Ovary (tissue), 3 donors: ENCODE measurements around the gene RECQL.
"Not testable (repeated sequence)": the region's sequence is repeated elsewhere in the genome, so short reads cannot be mapped to it uniquely, and the experiment has no call there.

Experiments
- EP300 ChIP-seq: sonication (generic); formaldehyde crosslinking; IDR thresholded peaks from one replicate; pipeline ENCODE4 v1.6.1; 2017; ENCODE audit warnings: antibody characterized with exemption
- TF ChIP-seq, protein P1 (sequence below), 3 donors: fragments of 450-650 bp in 2 of 3; fragments of 200-600 bp in 1 of 3; IDR thresholded peaks; one replicate each; pipeline versions ENCODE4 v1.5.1 to v1.8.0; 2016 to 2022; ENCODE audit warnings: antibody characterized with exemption in 3 of 3, mild to moderate bottlenecking in 1 of 3
- donor health status: DM: no; HTN: no; CAD: no.

DNA sequence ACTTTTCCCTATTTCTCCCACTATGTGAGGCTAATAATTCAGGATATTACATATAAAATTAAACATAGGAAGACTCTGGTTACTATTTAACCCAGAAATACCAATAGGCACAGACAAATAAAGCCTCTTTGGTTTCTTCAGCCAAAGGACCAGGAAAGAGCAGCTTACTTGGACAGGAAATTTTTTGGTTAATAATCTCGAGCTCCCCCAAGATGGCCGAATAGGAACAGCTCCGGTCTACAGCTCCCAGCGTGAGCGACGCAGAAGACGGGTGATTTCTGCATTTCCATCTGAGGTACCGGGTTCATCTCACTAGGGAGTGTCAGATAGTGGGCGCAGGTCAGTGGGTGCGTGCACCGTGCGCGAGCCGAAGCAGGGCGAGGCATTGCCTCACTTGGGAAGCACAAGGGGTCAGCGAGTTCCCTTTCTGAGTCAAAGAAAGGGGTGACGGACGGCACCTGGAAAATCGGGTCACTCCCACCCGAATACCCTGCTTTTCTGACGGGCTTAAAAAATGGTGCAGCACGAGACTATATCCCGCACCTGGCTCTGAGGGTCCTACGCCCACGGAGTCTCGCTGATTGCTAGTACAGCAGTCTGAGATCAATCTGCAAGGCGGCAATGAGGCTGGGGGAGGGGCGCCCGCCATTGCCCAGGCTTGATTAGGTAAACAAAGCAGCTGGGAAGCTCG lies 82.3 kb downstream of the RECQL start:
- TF ChIP-seq, protein P1, sequence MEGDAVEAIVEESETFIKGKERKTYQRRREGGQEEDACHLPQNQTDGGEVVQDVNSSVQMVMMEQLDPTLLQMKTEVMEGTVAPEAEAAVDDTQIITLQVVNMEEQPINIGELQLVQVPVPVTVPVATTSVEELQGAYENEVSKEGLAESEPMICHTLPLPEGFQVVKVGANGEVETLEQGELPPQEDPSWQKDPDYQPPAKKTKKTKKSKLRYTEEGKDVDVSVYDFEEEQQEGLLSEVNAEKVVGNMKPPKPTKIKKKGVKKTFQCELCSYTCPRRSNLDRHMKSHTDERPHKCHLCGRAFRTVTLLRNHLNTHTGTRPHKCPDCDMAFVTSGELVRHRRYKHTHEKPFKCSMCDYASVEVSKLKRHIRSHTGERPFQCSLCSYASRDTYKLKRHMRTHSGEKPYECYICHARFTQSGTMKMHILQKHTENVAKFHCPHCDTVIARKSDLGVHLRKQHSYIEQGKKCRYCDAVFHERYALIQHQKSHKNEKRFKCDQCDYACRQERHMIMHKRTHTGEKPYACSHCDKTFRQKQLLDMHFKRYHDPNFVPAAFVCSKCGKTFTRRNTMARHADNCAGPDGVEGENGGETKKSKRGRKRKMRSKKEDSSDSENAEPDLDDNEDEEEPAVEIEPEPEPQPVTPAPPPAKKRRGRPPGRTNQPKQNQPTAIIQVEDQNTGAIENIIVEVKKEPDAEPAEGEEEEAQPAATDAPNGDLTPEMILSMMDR (IDR thresholded peaks at IDR 0.05): not testable (repeated sequence)
- TF ChIP-seq EP300: not testable (repeated sequence)
